B cell (primary cell): ENCODE measurements around the gene FAR1. TPM values are rescaled to one million over a fixed set of nuclear protein-coding genes. Genes with fewer than 3 reads are reported as not detected.

Experiments
- ATAC-seq: fragments of 200-7000 bp; cut with Tn5 transposase; one replicate; pipeline ENCODE4 v1.10.0; 2021; ENCODE audit warnings: low read depth, mild to moderate bottlenecking, moderate number of reproducible peaks, moderate library complexity
- CTCF ChIA-PET: fragments of 350-600 bp; sonication (Branson Sonifier 250); formaldehyde crosslinking; loops from one replicate; lab custom pipeline; 2021; ENCODE audit warnings: antibody characterized with exemption, inconsistent platforms; lab: Charles Lee
- POLR2A ChIA-PET: fragments of 350-600 bp; sonication (Branson Sonifier 250); formaldehyde crosslinking; loops from one replicate; lab custom pipeline; 2021; ENCODE audit warnings: antibody characterized with exemption; lab: Charles Lee
- DNase-seq: peaks from one replicate; pipeline ENCODE4 v3.0.0; 2013
- H2AFZ ChIP-seq: 2 replicates; pipeline ENCODE4 v1.6.1; 2012; ENCODE audit warnings: mild to moderate bottlenecking, low read depth, low read length; ENCODE audit not compliant: insufficient read depth, poor library complexity, severe bottlenecking
- H3K27ac ChIP-seq, 2 donors: 1 replicate in 1 of 2; 2 replicates in 1 of 2; pipeline ENCODE4 v1.5.1; 2012 to 2013; ENCODE audit warnings: low read length in 2 of 2, mild to moderate bottlenecking in 2 of 2, moderate library complexity in 1 of 2
- H3K27me3 ChIP-seq, 4 experiments: fragments of 200-600 bp in 1 of 4; sonication (generic) in 1 of 4; replicated peaks in 1 of 4; 1 replicate in 2 of 4; 2 replicates in 2 of 4; pipeline versions ENCODE4 v1.6.1 to v1.7.0; 2013 to 2016; ENCODE audit warnings: low read length in 3 of 4, mild to moderate bottlenecking in 2 of 4, mixed read lengths in 1 of 4, moderate library complexity in 1 of 4; ENCODE audit not compliant: insufficient read depth in 4 of 4, control insufficient read depth in 3 of 4; ENCODE audit errors: control extremely low read depth in 1 of 4
- H3K36me3 ChIP-seq, 2 experiments: replicated peaks in 1 of 2; 1 replicate in 1 of 2; 2 replicates in 1 of 2; pipeline versions ENCODE4 v1.6.1 to v1.7.1; 2013; ENCODE audit warnings: low read length in 1 of 2; ENCODE audit not compliant: insufficient read depth in 2 of 2, control insufficient read depth in 1 of 2; ENCODE audit errors: control extremely low read depth in 1 of 2, extremely low read depth in 1 of 2
- H3K4me1 ChIP-seq, 2 donors: fragments of 200-600 bp in 1 of 2; sonication (generic) in 1 of 2; 1 replicate in 1 of 2; 2 replicates in 1 of 2; pipeline versions ENCODE4 v1.5.1 to v1.6.1; 2013 to 2017; ENCODE audit warnings: low read length in 2 of 2; ENCODE audit not compliant: control insufficient read depth in 2 of 2, insufficient read depth in 2 of 2
- H3K4me2 ChIP-seq: replicated peaks from 2 replicates; pipeline ENCODE3; 2012; ENCODE audit warnings: mild to moderate bottlenecking, low read depth, low read length; ENCODE audit not compliant: poor library complexity, severe bottlenecking
- H3K4me3 ChIP-seq, 5 experiments: fragments of 200-600 bp in 1 of 5; sonication (generic) in 1 of 5; 1 replicate in 3 of 5; 2 replicates in 2 of 5; pipeline versions ENCODE4 v1.5.1 to v1.7.0; 2011 to 2016; ENCODE audit warnings: low read length in 4 of 5, mild to moderate bottlenecking in 4 of 5, low read depth in 2 of 5, control low read depth in 1 of 5, moderate library complexity in 1 of 5; ENCODE audit not compliant: insufficient read depth in 1 of 5; ENCODE audit errors: control extremely low read depth in 1 of 5, extremely low read depth in 1 of 5
- H3K79me2 ChIP-seq: fragments of 200-600 bp; sonication (generic); one replicate; pipeline ENCODE4 v1.6.0; 2016; ENCODE audit warnings: low read length; ENCODE audit not compliant: control insufficient read depth, insufficient read depth
- H3K9ac ChIP-seq: fragments of 200-600 bp; sonication (generic); 2 replicates; pipeline ENCODE4 v1.6.1; 2017; ENCODE audit warnings: mild to moderate bottlenecking, low read length, moderate library complexity
- H3K9me3 ChIP-seq, 3 donors: one replicate each; pipeline versions ENCODE4 v1.6.1 to v1.7.1; 2013; ENCODE audit warnings: low read length in 2 of 3; ENCODE audit not compliant: control insufficient read depth in 2 of 3, insufficient read depth in 1 of 3; ENCODE audit errors: control extremely low read depth in 1 of 3
- H4K20me1 ChIP-seq: 2 replicates; pipeline ENCODE4 v1.6.0; 2012; ENCODE audit warnings: mild to moderate bottlenecking, low read length; ENCODE audit not compliant: insufficient read depth, control insufficient read depth, poor library complexity, severe bottlenecking
- H3K27ac Mint-ChIP-seq: one replicate; pipeline ENCODE4 v1.8.0; 2021; ENCODE audit warnings: mixed read lengths
- H3K27me3 Mint-ChIP-seq: one replicate; pipeline ENCODE4 v1.8.0; 2021; ENCODE audit warnings: mixed read lengths
- H3K4me1 Mint-ChIP-seq: one replicate; pipeline ENCODE4 v1.8.0; 2021; ENCODE audit warnings: mixed read lengths
- H3K4me3 Mint-ChIP-seq: one replicate; pipeline ENCODE4 v1.8.0; 2021; ENCODE audit warnings: mixed read lengths
- H3K9me3 Mint-ChIP-seq: one replicate; pipeline ENCODE4 v1.8.0; 2022; ENCODE audit warnings: mixed read lengths; ENCODE audit not compliant: insufficient read depth
- EZH2 ChIP-seq: IDR thresholded peaks from 2 replicates; pipeline ENCODE4 v1.6.1; 2012; ENCODE audit warnings: borderline replicate concordance, low read depth, mild to moderate bottlenecking, moderate library complexity, low read length; ENCODE audit not compliant: insufficient read depth, poor library complexity, severe bottlenecking
- WGBS: methylation state at CpG from one replicate; pipeline ENCODE4 v1.1.5; 2013; ENCODE audit warnings: missing lambda C conversion rate; ENCODE audit not compliant: insufficient coverage; 5-methylcytosine and 5-hydroxymethylcytosine counted together
- intact Hi-C: fragments of 100-400 bp; cut with micrococcal nuclease; formaldehyde crosslinking; loops from one replicate; pipeline ENCODE4 v1.10.0; 2022
- polyA plus RNA-seq: library from polyadenylated mRNA; depleted of rRNA; stranded (reverse); fragments of >200 nt; gene quantifications from 2 replicates; pipeline ENCODE4 v1.2.3, GENCODE V29; 2012
- total RNA-seq, 2 donors: library from RNA; stranded (reverse); fragments of 120-200 nt in 1 of 2; gene quantifications; 1 replicate in 1 of 2; 2 replicates in 1 of 2; pipeline versions ENCODE4 v1.2.3 to v1.2.4, GENCODE V29; 2013 to 2022
- TF ChIP-seq, protein P1 (sequence below): fragments of 200-600 bp; IDR thresholded peaks from one replicate; pipeline ENCODE4 v1.8.0; 2022; ENCODE audit warnings: antibody characterized with exemption, mild to moderate bottlenecking

The FAR1 gene
- total and polyA plus RNA-seq, 2 donors (not counting 1 experiment from before 2014, with no cell fraction given) = 8.1 to 44.8 TPM

DNA sequence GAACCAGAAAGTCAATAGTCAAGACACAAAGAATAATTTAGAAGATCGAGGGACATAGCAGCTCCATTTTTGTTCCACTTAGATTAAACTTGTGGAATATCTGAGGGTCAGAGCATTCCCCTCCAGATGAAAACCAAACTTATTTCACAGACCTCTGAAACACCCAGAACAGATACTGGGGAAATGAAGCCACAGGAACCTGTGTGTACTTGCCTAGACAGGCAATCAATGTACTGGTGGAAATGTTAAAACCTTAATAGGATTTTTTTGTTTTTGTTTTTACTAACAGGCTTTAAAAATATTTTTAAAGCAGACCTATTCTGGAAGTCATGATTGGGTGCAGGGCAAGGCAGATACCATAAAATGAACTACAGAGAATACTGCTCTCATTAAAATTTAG lies 4.1 kb upstream of the FAR1 start:
- ChIA-PET POLR2A (no interaction called here), CTCF (no interaction called here)
- TF ChIP-seq EZH2 = no peak
- TF ChIP-seq, protein P1, sequence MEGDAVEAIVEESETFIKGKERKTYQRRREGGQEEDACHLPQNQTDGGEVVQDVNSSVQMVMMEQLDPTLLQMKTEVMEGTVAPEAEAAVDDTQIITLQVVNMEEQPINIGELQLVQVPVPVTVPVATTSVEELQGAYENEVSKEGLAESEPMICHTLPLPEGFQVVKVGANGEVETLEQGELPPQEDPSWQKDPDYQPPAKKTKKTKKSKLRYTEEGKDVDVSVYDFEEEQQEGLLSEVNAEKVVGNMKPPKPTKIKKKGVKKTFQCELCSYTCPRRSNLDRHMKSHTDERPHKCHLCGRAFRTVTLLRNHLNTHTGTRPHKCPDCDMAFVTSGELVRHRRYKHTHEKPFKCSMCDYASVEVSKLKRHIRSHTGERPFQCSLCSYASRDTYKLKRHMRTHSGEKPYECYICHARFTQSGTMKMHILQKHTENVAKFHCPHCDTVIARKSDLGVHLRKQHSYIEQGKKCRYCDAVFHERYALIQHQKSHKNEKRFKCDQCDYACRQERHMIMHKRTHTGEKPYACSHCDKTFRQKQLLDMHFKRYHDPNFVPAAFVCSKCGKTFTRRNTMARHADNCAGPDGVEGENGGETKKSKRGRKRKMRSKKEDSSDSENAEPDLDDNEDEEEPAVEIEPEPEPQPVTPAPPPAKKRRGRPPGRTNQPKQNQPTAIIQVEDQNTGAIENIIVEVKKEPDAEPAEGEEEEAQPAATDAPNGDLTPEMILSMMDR = no peak
- intact Hi-C loops = no loop called here
- Mint-ChIP-seq H3K4me1 (peaks cover 16% of the 10 kb centered on the region), H3K27ac (no peak overlapping the region), H3K9me3 (peaks cover 3% of the 10 kb centered on the region), H3K4me3 (no peak overlapping the region), H3K27me3 (peaks cover 20% of the 10 kb centered on the region)
- Histone ChIP-seq H3K9me3 (peaks cover 0 to 14% (median 7%) of the 10 kb centered on the region in 3 donors), H3K4me1 (peaks cover 12 to 16% of the 10 kb centered on the region in 2 donors), H3K36me3 (no peaks in the 10 kb centered on the region), H4K20me1 (peaks cover 4% of the 10 kb centered on the region), H3K4me3 (no peak overlapping the region), H2AFZ (no peak overlapping the region), H3K79me2 (peaks cover 11% of the 10 kb centered on the region), H3K27me3 (peaks cover 0 to 4% (median 1%) of the 10 kb centered on the region in 4 experiments), H3K4me2 (no peak overlapping the region), H3K9ac (no peak overlapping the region), H3K27ac (no peak overlapping the region)
- WGBS = no CpG with 5 or more reads among the region's 1 CpG
- no peak for ATAC-seq
- no peak for DNase-seq

DNA sequence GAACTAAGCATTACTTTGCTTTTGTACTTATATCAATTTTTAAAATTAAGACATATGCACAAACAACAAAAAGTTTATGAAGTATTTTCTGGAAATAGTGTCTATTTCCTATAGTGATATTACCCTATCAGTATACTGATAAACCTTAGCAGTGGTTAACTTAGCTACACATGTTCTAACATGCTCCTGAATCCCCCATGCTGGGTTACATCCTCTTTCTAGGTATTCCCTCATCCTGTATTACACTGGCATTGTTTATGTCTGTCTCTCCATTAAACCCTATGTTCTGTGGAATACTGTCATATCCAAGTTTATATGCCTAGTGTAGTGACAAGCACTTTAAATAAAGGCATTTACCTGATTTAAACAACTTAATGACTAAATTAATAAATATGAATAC lies 1.8 kb upstream of the FAR1 start:
- POLR2A ChIA-PET = interaction anchor here (0.8 kb wide), 1 partner anchor 1225 kb away, joined by 6 read pairs; the partner anchor contains the start of gene CYP2R1
- CTCF ChIA-PET = no interaction called here
- H3K27ac Mint-ChIP-seq = no peak overlapping the region

More for the DNA sequence above, 1.8 kb upstream of the FAR1 start:
- Histone ChIP-seq H3K36me3 (no peaks in the 10 kb centered on the region), H3K27ac (no peak overlapping the region), H3K4me3 (no peak overlapping the region), H3K79me2 (peaks cover 35% of the 10 kb centered on the region), H3K9ac (no peak overlapping the region), H3K27me3 (peaks cover 0 to 4% (median 1%) of the 10 kb centered on the region in 4 experiments), H3K4me1 (peaks cover 16 to 24% of the 10 kb centered on the region in 2 donors), H2AFZ (no peak overlapping the region), H4K20me1 (peaks cover 16% of the 10 kb centered on the region), H3K4me2 (no peak overlapping the region), H3K9me3 (peaks cover 0 to 3% (median 0%) of the 10 kb centered on the region in 3 donors)
- Mint-ChIP-seq H3K27me3 (peaks cover 16% of the 10 kb centered on the region), H3K4me3 (peak overlapping the region; percentile 92), H3K9me3 (no peaks in the 10 kb centered on the region), H3K4me1 (peaks cover 31% of the 10 kb centered on the region)
- no peak for ATAC-seq
- DNase-seq = peak; percentile 8
- intact Hi-C loops = loop anchor here (5.0 kb wide), 1 partner anchor 1241 kb away; no protein-coding TSS in a partner anchor
- TF ChIP-seq, protein P1 = no peak
- no peak for TF ChIP-seq EZH2
